Lung (tissue), 12 donors: ENCODE results near the gene GNA12. TPM values are rescaled to one million over a fixed set of nuclear protein-coding genes. Genes with fewer than 3 reads are reported as not detected.

Experiments used
- ATAC-seq: fragments of 200-7000 bp; cut with Tn5 transposase; one replicate; pipeline ENCODE4 v1.9.1; 2020; ENCODE audit warnings: moderate number of reproducible peaks; ENCODE audit not compliant: insufficient read depth, low FRiP score
- DNase-seq, 3 donors: peaks; one replicate each; pipeline ENCODE4 v3.0.0-alpha.2; 2013 to 2017
- H3K27ac ChIP-seq, 2 donors: one replicate each; pipeline ENCODE4 v1.5.1; 2013; ENCODE audit warnings: mild to moderate bottlenecking in 2 of 2, moderate library complexity in 2 of 2, control low read depth in 1 of 2, inconsistent platforms in 1 of 2, low read depth in 1 of 2, low read length in 1 of 2
- H3K27me3 ChIP-seq, 3 donors: one replicate each; pipeline ENCODE4 v1.5.1; 2013; ENCODE audit warnings: low read length in 2 of 3; ENCODE audit not compliant: control insufficient read depth in 3 of 3, insufficient read depth in 3 of 3
- H3K36me3 ChIP-seq, 4 donors: one replicate each; pipeline ENCODE4 v1.5.1; 2013; ENCODE audit warnings: low read length in 4 of 4, mild to moderate bottlenecking in 1 of 4, moderate library complexity in 1 of 4; ENCODE audit not compliant: control insufficient read depth in 4 of 4, insufficient read depth in 4 of 4
- H3K4me1 ChIP-seq, 5 donors: one replicate each; pipeline ENCODE4 v1.5.1; 2013; ENCODE audit warnings: low read length in 5 of 5, mild to moderate bottlenecking in 2 of 5, moderate library complexity in 1 of 5; ENCODE audit not compliant: control insufficient read depth in 5 of 5, insufficient read depth in 5 of 5
- H3K4me3 ChIP-seq: one replicate; pipeline ENCODE4 v1.5.1; 2013; ENCODE audit warnings: mild to moderate bottlenecking, control low read depth, moderate library complexity
- H3K9ac ChIP-seq, 2 donors: one replicate each; pipeline ENCODE4 v1.5.1; 2013; ENCODE audit warnings: low read length in 2 of 2, control low read depth in 1 of 2; ENCODE audit not compliant: insufficient read depth in 1 of 2
- H3K9me3 ChIP-seq, 4 donors: one replicate each; pipeline ENCODE4 v1.5.1; 2013; ENCODE audit warnings: low read length in 3 of 4, mild to moderate bottlenecking in 1 of 4, moderate library complexity in 1 of 4; ENCODE audit not compliant: control insufficient read depth in 4 of 4, insufficient read depth in 3 of 4
- CTCF ChIP-seq: IDR thresholded peaks from 2 replicates; pipeline ENCODE4 v1.5.1; 2012; ENCODE audit warnings: mild to moderate bottlenecking; ENCODE audit errors: control extremely low read depth, extremely low read depth
- WGBS, 2 donors: extraction: QIAGEN DNeasy Blood & Tissue Kit; methylation state at CpG; one replicate each; pipeline ENCODE4 v1.1.7; 2013; 5-methylcytosine and 5-hydroxymethylcytosine counted together
- polyA plus RNA-seq, 2 donors: library from polyadenylated mRNA; stranded (reverse); fragments of 200-250 nt; gene quantifications; one replicate each; pipeline ENCODE4 v1.2.1, GENCODE V29; 2013
- total RNA-seq, 2 donors: library from RNA; depleted of rRNA in 1 of 2; stranded (reverse); fragments of >200 nt in 1 of 2; gene quantifications; one replicate each; pipeline ENCODE4 v1.2.1, GENCODE V29; 2014 to 2021
- donor health status: control.
- donor health status: control.
- donor health status: Bipolar disorder and iron deficiency.
- donor health status: healthy.
- donor health status: DM: yes; HTN: yes; CAD: no.

Gene GNA12
- total and polyA plus RNA-seq, 4 donors: 11.0 to 51.9 (median 33.5) TPM

GRCh38 chr7:2798669-2799068 is 45.4 kb downstream of the GNA12 start:
- Histone ChIP-seq H3K4me1 (peaks cover 16 to 55% (median 27%) of the 10 kb centered on the region in 5 donors), H3K9ac (no peak overlapping the region), H3K9me3 (peaks cover 0 to 2% (median 0%) of the 10 kb centered on the region in 4 donors), H3K36me3 (peaks cover 2 to 10% (median 3%) of the 10 kb centered on the region in 4 donors), H3K4me3 (no peak overlapping the region), H3K27ac (no peak overlapping the region), H3K27me3 (no peaks in the 10 kb centered on the region)
- no peak for DNase-seq
- 41 to 70% methylated on average over 2 of the region's 2 CpGs for WGBS, 2 donors
- no peak for ATAC-seq
- TF ChIP-seq CTCF: no peak

- H3K4me1 ChIP-seq: peaks cover 8 to 36% (median 17%) of the 10 kb centered on the region in 5 donors
- WGBS, 2 donors: 65 to 80% methylated on average over 20 of the region's 20 CpGs
- H3K27me3 ChIP-seq: no peaks in the 10 kb centered on the region
- H3K27ac ChIP-seq: peak overlapping the region; percentile 45 to 74
- DNase-seq: peak; percentile 81 to 94 (median 93)
- no peak for ATAC-seq
- no peak for TF ChIP-seq CTCF
- H3K9me3 ChIP-seq: peaks cover 0 to 2% (median 0%) of the 10 kb centered on the region in 4 donors
- H3K9ac ChIP-seq: peak overlapping the region in 1 of 2 donors; percentile 86
- H3K4me3 ChIP-seq: no peak overlapping the region
- peaks cover 2 to 24% (median 10%) of the 10 kb centered on the region in 4 donors for H3K36me3 ChIP-seq
Observed at GRCh38 chr7:2796358-2797352, 47.5 kb downstream of the GNA12 start.

GRCh38 chr7:2795906-2796305 is 48.2 kb downstream of the GNA12 start:
- H3K27ac ChIP-seq: peak overlapping the region in 1 of 2 donors; percentile 45
- TF ChIP-seq CTCF: no peak
- ATAC-seq (no peak), DNase-seq (no peak)
- no peak overlapping the region for H3K4me3 ChIP-seq
- peak overlapping the region in 1 of 2 donors; percentile 86 for H3K9ac ChIP-seq
- peaks cover 0 to 2% (median 0%) of the 10 kb centered on the region in 4 donors for H3K9me3 ChIP-seq
- no peaks in the 10 kb centered on the region for H3K27me3 ChIP-seq
- peaks cover 5 to 28% (median 11%) of the 10 kb centered on the region in 4 donors for H3K36me3 ChIP-seq
- peaks cover 6 to 30% (median 9%) of the 10 kb centered on the region in 5 donors for H3K4me1 ChIP-seq
- 78 to 96% methylated on average over 9 of the region's 9 CpGs for WGBS, 2 donors
